Fibroblast of lung (primary cell): Measurements from ENCODE around the gene SMARCA5. TPM values are rescaled to one million over a fixed set of nuclear protein-coding genes. Genes with fewer than 3 reads are reported as not detected.

Experiments used
- DNase-seq, 2 donors: peaks; one replicate each; pipeline versions ENCODE4 v3.0.0 to v3.0.0-alpha.2; 2010; ENCODE audit warnings: low read depth in 2 of 2
- H2AFZ ChIP-seq: 2 replicates; pipeline ENCODE4 v1.5.1; 2012; ENCODE audit warnings: low read length, control low read depth, inconsistent platforms
- H3K27ac ChIP-seq: 2 replicates; pipeline ENCODE4 v1.5.1; 2011; ENCODE audit warnings: low read length, control low read depth; ENCODE audit not compliant: insufficient read depth
- H3K27me3 ChIP-seq: 2 replicates; pipeline ENCODE4 v1.5.1; 2011; ENCODE audit warnings: mild to moderate bottlenecking, low read length; ENCODE audit not compliant: control insufficient read depth, insufficient read depth
- H3K36me3 ChIP-seq: 2 replicates; pipeline ENCODE4 v1.5.1; 2011; ENCODE audit warnings: low read length; ENCODE audit not compliant: control insufficient read depth, insufficient read depth
- H3K4me1 ChIP-seq: 2 replicates; pipeline ENCODE4 v1.5.1; 2011; ENCODE audit warnings: low read length; ENCODE audit not compliant: control insufficient read depth, insufficient read depth; ENCODE audit errors: extremely low read depth
- H3K4me2 ChIP-seq: 2 replicates; pipeline ENCODE4 v1.5.1; 2011; ENCODE audit warnings: low read length, control low read depth; ENCODE audit not compliant: insufficient read depth; ENCODE audit errors: extremely low read depth
- H3K4me3 ChIP-seq, 4 experiments: fragments of 200-600 bp in 1 of 4; sonication (generic) in 1 of 4; replicated peaks in 1 of 4; 2 replicates each; pipeline ENCODE4 v1.5.1; 2011 to 2016; ENCODE audit warnings: low read length in 4 of 4, low read depth in 3 of 4, mild to moderate bottlenecking in 3 of 4, control low read depth in 2 of 4, inconsistent platforms in 1 of 4, mixed read lengths in 1 of 4; ENCODE audit not compliant: insufficient read depth in 1 of 4; ENCODE audit errors: control extremely low read depth in 1 of 4
- H3K79me2 ChIP-seq: 2 replicates; pipeline ENCODE4 v1.5.1; 2012; ENCODE audit warnings: mild to moderate bottlenecking, low read length, inconsistent platforms; ENCODE audit not compliant: control insufficient read depth, insufficient read depth
- H3K9ac ChIP-seq: 2 replicates; pipeline ENCODE4 v1.5.1; 2011; ENCODE audit warnings: mild to moderate bottlenecking, low read length, control low read depth; ENCODE audit not compliant: insufficient read depth
- H3K9me3 ChIP-seq: 2 replicates; pipeline ENCODE4 v1.5.1; 2012; ENCODE audit warnings: low read depth, low read length; ENCODE audit not compliant: control insufficient read depth, insufficient read depth
- H4K20me1 ChIP-seq: 2 replicates; pipeline ENCODE4 v1.5.1; 2011; ENCODE audit warnings: low read length; ENCODE audit not compliant: control insufficient read depth, insufficient read depth; ENCODE audit errors: extremely low read depth
- CTCF ChIP-seq, 2 donors: IDR thresholded peaks in 1 of 2; conservative IDR thresholded peaks in 1 of 2; 1 replicate in 1 of 2; 2 replicates in 1 of 2; pipeline ENCODE4 v1.5.1; 2011 to 2012; ENCODE audit warnings: low read length in 2 of 2, control low read depth in 1 of 2, inconsistent platforms in 1 of 2, low read depth in 1 of 2, mild to moderate bottlenecking in 1 of 2
- EZH2 ChIP-seq: IDR thresholded peaks from 2 replicates; pipeline ENCODE4 v1.5.1; 2012; ENCODE audit warnings: low read length, control low read depth, mild to moderate bottlenecking; ENCODE audit errors: missing control alignments
- polyA plus RNA-seq, 2 donors: library from polyadenylated mRNA; depleted of rRNA in 1 of 2; stranded (reverse) in 1 of 2; unstranded in 1 of 2; fragments of >200 nt; gene quantifications; 2 replicates each; pipeline ENCODE4 v1.2.1, GENCODE V29; 2011 to 2012; ENCODE audit warnings: missing spikeins in 1 of 2
- total RNA-seq: library from RNA; depleted of rRNA; stranded (reverse); fragments of >200 nt; gene quantifications from 2 replicates; pipeline ENCODE4 v1.2.1, GENCODE V29; 2014

The SMARCA5 gene
- total and polyA plus RNA-seq, 2 donors (not counting 1 experiment from before 2014, with no cell fraction given), result 22.9 to 53.3 TPM

GRCh38 chr4:143564472-143564871 lies 51.0 kb downstream of the SMARCA5 start:
- Histone ChIP-seq H2AFZ (no peak overlapping the region), H3K9ac (no peak overlapping the region), H3K4me3 (no peak overlapping the region), H3K27me3 (no peaks in the 10 kb centered on the region), H3K79me2 (no peaks in the 10 kb centered on the region), H4K20me1 (no peaks in the 10 kb centered on the region), H3K27ac (no peak overlapping the region), H3K4me1 (no peaks in the 10 kb centered on the region), H3K4me2 (no peak overlapping the region), H3K36me3 (no peaks in the 10 kb centered on the region), H3K9me3 (no peaks in the 10 kb centered on the region)
- no peak for DNase-seq
- TF ChIP-seq EZH2 (no peak), CTCF (conservative IDR thresholded peaks at IDR 0.05 in 1 of 2, IDR thresholded peaks at IDR 0.05 in 1 of 2; ENCODE audit: low read depth in 1 of 2, low read length in 2 of 2) (no peak)

GRCh38 chr4:143575331-143575730 lies 61.8 kb downstream of the SMARCA5 start:
- no peak overlapping the region for H3K9ac ChIP-seq
- TF ChIP-seq EZH2 (no peak), CTCF (conservative IDR thresholded peaks at IDR 0.05 in 1 of 2, IDR thresholded peaks at IDR 0.05 in 1 of 2; ENCODE audit: low read depth in 1 of 2, low read length in 2 of 2) (no peak)
- no peak for DNase-seq
- no peaks in the 10 kb centered on the region for H4K20me1 ChIP-seq
- H3K36me3 ChIP-seq, result no peaks in the 10 kb centered on the region
- no peak overlapping the region for H3K4me2 ChIP-seq
- no peaks in the 10 kb centered on the region for H3K9me3 ChIP-seq
- no peak overlapping the region for H3K27ac ChIP-seq
- no peak overlapping the region for H2AFZ ChIP-seq
- no peak overlapping the region for H3K4me3 ChIP-seq
- no peaks in the 10 kb centered on the region for H3K27me3 ChIP-seq
- no peaks in the 10 kb centered on the region for H3K4me1 ChIP-seq
- no peaks in the 10 kb centered on the region for H3K79me2 ChIP-seq

- Histone ChIP-seq H4K20me1 (no peaks in the 10 kb centered on the region), H2AFZ (no peak overlapping the region), H3K36me3 (no peaks in the 10 kb centered on the region), H3K27ac (no peak overlapping the region), H3K4me1 (no peaks in the 10 kb centered on the region), H3K79me2 (no peaks in the 10 kb centered on the region), H3K27me3 (no peaks in the 10 kb centered on the region), H3K9me3 (no peaks in the 10 kb centered on the region), H3K9ac (no peak overlapping the region), H3K4me2 (no peak overlapping the region), H3K4me3 (no peak overlapping the region)
- no peak for TF ChIP-seq EZH2
- no peak for DNase-seq
These were observed 67.9 kb downstream of the SMARCA5 start for GRCh38 chr4:143581331-143581946.
